ENCODE measurements around the gene BCKDHB. TPM values are rescaled to one million over a fixed set of nuclear protein-coding genes. Genes with fewer than 3 reads are reported as not detected.

Gene BCKDHB
- total RNA-seq, 1 experiment from 2014 or later, result 20.0 TPM

DNA sequence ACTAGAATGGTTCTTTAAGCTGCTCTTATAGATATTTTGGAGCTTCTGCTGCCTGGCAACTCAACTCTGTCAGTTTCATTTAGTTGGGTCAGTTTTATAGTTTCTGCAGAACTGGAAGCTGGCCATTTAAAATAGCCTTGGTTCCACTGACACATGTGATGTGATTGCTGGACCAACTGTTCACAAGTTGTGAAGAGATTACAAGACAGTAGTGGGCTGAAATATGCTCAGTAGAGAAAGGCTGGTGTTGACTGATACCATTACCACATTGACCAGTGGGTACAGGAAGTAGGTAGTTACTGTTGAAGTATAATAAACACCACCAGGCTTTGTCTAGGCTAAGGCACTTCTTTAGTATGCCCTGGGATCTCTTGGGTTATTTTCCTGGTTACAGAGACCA is 39.0 kb downstream of the BCKDHB start:
- no peaks in the 10 kb centered on the region for H3K9me3 ChIP-seq (ENCODE audit: low read depth, low read length, poor library complexity, severe bottlenecking)
- ChIA-PET POLR2A (ENCODE audit: low non-redundant PET) (no interaction called here), CTCF (no interaction called here)
- no TSS peak for BruUV-seq (replicated peaks)
- H3K4me3 ChIP-seq (ENCODE audit: low read depth, low read length, poor library complexity, severe bottlenecking), result no peak overlapping the region
- H3K27ac ChIP-seq (ENCODE audit: low read depth, low read length, poor library complexity, severe bottlenecking), result no peak overlapping the region
- TF ChIP-seq, protein P1, sequence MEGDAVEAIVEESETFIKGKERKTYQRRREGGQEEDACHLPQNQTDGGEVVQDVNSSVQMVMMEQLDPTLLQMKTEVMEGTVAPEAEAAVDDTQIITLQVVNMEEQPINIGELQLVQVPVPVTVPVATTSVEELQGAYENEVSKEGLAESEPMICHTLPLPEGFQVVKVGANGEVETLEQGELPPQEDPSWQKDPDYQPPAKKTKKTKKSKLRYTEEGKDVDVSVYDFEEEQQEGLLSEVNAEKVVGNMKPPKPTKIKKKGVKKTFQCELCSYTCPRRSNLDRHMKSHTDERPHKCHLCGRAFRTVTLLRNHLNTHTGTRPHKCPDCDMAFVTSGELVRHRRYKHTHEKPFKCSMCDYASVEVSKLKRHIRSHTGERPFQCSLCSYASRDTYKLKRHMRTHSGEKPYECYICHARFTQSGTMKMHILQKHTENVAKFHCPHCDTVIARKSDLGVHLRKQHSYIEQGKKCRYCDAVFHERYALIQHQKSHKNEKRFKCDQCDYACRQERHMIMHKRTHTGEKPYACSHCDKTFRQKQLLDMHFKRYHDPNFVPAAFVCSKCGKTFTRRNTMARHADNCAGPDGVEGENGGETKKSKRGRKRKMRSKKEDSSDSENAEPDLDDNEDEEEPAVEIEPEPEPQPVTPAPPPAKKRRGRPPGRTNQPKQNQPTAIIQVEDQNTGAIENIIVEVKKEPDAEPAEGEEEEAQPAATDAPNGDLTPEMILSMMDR (conservative IDR thresholded peaks at IDR 0.05; ENCODE audit: low read depth, low read length), result no peak
- no peak for TF ChIP-seq EZH2 (IDR thresholded peaks at IDR 0.05; ENCODE audit: borderline replicate concordance, low read depth, low read length, poor library complexity, severe bottlenecking)
- DNase-seq (ENCODE audit: low spot score), result no peak
- intact Hi-C loops (cut with micrococcal nuclease; ENCODE audit: unreplicated experiment), result no loop called here
- H3K4me1 ChIP-seq (ENCODE audit: insufficient read depth, low read length, poor library complexity, severe bottlenecking), result peaks cover 20% of the 10 kb centered on the region
- H3K27me3 ChIP-seq (replicated peaks; ENCODE audit: insufficient read depth, low read depth, low read length, poor library complexity), result no peaks in the 10 kb centered on the region
- H3K36me3 ChIP-seq (ENCODE audit: insufficient read depth, low read length, poor library complexity, severe bottlenecking), result no peaks in the 10 kb centered on the region

DNA sequence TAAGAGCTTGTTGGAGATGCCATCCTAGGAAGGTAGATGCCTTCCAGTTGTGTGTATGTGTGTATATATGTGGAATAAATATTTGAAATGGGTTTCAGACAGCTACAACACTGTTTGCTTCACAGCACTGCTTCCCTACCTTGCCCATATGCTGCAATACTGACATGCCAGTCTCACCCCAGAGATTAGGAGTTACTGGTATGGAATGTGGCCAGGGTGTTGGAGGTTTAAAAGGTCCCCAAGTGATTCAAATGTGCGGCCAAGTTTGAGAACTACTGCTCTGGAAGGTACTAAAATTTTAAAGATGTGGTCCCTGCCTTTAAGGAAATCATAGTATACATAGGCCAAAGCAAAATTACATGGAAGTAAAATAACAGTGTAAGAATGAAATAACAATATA is 39.5 kb downstream of the BCKDHB start:
- TF ChIP-seq, protein P1 (conservative IDR thresholded peaks at IDR 0.05; ENCODE audit: low read depth, low read length), result no peak
- no peak for TF ChIP-seq EZH2 (IDR thresholded peaks at IDR 0.05; ENCODE audit: borderline replicate concordance, low read depth, low read length, poor library complexity, severe bottlenecking)
- ChIA-PET CTCF (no interaction called here), POLR2A (ENCODE audit: low non-redundant PET) (no interaction called here)
- no TSS peak for BruUV-seq (replicated peaks)
- no peaks in the 10 kb centered on the region for H3K36me3 ChIP-seq (ENCODE audit: insufficient read depth, low read length, poor library complexity, severe bottlenecking)
- no peaks in the 10 kb centered on the region for H3K27me3 ChIP-seq (replicated peaks; ENCODE audit: insufficient read depth, low read depth, low read length, poor library complexity)
- H3K4me1 ChIP-seq (ENCODE audit: insufficient read depth, low read length, poor library complexity, severe bottlenecking), result peaks cover 20% of the 10 kb centered on the region
- H3K9me3 ChIP-seq (ENCODE audit: low read depth, low read length, poor library complexity, severe bottlenecking), result no peaks in the 10 kb centered on the region
- no peak for DNase-seq (ENCODE audit: low spot score)
- H3K4me3 ChIP-seq (ENCODE audit: low read depth, low read length, poor library complexity, severe bottlenecking), result no peak overlapping the region
- intact Hi-C loops (cut with micrococcal nuclease; ENCODE audit: unreplicated experiment), result no loop called here
- no peak overlapping the region for H3K27ac ChIP-seq (ENCODE audit: low read depth, low read length, poor library complexity, severe bottlenecking)

DNA sequence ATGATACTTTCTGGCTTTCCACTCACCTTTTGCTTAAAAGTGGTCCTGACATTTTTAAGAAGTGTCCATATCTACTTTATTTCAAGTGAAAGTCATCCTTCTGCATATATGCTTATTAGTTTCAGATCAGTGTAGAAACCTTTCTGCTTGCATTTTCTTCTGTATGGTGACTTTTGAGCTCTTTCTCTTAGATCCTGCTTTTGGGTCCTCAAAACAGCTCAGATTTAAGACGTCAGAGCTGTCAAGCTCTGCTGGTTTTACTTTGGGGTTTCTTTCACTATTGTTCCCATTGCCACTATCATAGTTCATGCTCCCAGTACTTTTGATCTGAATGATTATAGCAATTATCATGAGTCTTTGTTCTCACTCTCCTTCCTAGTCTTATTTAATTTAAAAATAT is 41.7 kb downstream of the BCKDHB start:
- BruUV-seq (replicated peaks), result no TSS peak
- ChIA-PET CTCF (no interaction called here), POLR2A (ENCODE audit: low non-redundant PET) (no interaction called here)
- H3K4me3 ChIP-seq (ENCODE audit: low read depth, low read length, poor library complexity, severe bottlenecking), result no peak overlapping the region
- no peak for DNase-seq (ENCODE audit: low spot score)
- no peaks in the 10 kb centered on the region for H3K36me3 ChIP-seq (ENCODE audit: insufficient read depth, low read length, poor library complexity, severe bottlenecking)
- H3K4me1 ChIP-seq (ENCODE audit: insufficient read depth, low read length, poor library complexity, severe bottlenecking), result peaks cover 10% of the 10 kb centered on the region
- intact Hi-C loops (cut with micrococcal nuclease; ENCODE audit: unreplicated experiment), result no loop called here
- no peaks in the 10 kb centered on the region for H3K27me3 ChIP-seq (replicated peaks; ENCODE audit: insufficient read depth, low read depth, low read length, poor library complexity)
- TF ChIP-seq EZH2 (IDR thresholded peaks at IDR 0.05; ENCODE audit: borderline replicate concordance, low read depth, low read length, poor library complexity, severe bottlenecking), result no peak
- TF ChIP-seq, protein P1 (conservative IDR thresholded peaks at IDR 0.05; ENCODE audit: low read depth, low read length), result no peak
- no peak overlapping the region for H3K27ac ChIP-seq (ENCODE audit: low read depth, low read length, poor library complexity, severe bottlenecking)
- no peaks in the 10 kb centered on the region for H3K9me3 ChIP-seq (ENCODE audit: low read depth, low read length, poor library complexity, severe bottlenecking)
